GM18951 (cell line): ENCODE results near the gene FHL3.

Experiments used
- POLR2A ChIP-seq: IDR thresholded peaks from 4 replicates; pipeline ENCODE4 v1.6.1; 2011; ENCODE audit warnings: mild to moderate bottlenecking; ENCODE audit not compliant: insufficient read length, insufficient read depth; ENCODE audit errors: extremely low read depth
- in situ Hi-C: fragments of 300-500 bp; cut with MboI; formaldehyde crosslinking; loops from one replicate; pipeline ENCODE4 v1.12.0; 2022; ENCODE audit warnings: low sequenced_read_pairs, mixed read lengths, inconsistent platforms; ENCODE audit not compliant: unreplicated experiment

The FHL3 gene

DNA sequence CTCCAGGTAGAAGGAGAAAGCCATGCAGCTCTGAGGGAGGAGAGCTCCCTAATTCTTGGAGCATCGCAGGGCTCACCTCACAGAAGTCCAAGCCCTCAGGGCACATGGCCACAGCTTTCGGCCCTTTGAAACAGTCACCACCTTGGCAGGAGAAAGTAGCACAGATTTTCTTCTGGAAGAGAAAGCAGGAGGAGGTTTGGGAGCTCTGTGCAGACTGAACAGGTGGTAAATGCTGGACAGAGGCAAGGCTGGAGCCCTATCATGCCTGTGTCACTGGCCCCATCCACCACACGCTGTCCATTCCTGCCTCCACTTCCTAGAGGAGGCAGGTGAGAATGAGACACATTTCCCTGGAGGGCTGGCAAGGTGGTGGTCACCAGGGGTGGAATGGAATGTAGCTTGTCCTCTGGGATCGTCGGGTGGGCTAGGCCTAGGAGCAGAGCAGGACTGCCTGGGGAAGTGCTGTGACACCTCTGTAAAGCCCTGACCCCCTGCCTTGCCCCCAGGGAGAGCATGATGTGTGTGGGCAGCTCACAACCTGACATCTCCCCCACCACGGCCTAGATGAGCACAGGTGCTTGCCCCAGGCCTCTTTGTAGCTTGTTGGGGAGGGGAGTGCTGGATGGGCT lies 55.7 kb downstream of the FHL3 start:
- no peak for TF ChIP-seq POLR2A
- in situ Hi-C loops: no loop called here

DNA sequence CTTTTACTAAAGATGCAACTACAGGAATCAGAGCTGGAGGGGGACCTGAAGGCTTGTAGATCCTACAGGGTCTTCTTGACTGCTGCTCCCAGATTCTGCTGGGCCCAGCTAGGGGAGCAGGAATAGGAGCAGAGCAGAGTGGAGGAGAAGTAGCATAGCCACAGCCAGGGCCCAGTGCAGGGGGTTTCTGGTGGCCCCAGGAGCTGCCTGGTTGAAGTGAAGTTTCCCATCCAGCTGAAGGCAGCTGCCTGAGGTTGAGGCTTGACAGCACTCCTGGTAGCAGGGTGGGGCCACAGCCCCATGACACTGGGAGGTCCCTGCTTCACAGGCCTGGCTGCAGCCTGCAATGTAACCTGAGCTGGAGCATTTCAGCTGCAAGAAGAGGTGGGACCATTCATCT lies 56.5 kb downstream of the FHL3 start:
- in situ Hi-C loops: no loop called here
- no peak for TF ChIP-seq POLR2A

- TF ChIP-seq POLR2A: no peak
Observed at GRCh38 chr1:37948166-37948565, 57.1 kb downstream of the FHL3 start.

DNA sequence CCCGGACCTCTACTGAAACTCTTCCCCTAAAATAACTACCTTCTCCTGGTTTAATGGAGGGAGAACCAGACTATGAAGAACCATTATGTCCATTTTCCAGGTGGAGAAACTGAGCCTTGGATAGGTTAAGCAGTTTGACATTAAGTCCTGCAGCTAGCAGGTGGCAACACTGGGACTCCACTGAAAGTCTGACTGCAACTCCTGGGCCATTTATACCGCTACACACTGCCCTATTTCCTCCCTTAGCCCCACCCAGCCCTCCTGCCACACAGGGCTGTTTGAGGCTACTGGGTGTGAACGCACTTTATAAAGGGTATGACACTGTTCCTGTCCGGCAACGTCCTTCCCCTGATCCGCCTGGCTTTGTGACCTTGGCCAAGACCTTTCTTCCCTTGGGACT lies 58.0 kb downstream of the FHL3 start:
- no peak for TF ChIP-seq POLR2A

More at GRCh38 chr1:37948166-37948565, 57.1 kb downstream of the FHL3 start:
- in situ Hi-C loops: no loop called here

More for the DNA sequence above, 58.0 kb downstream of the FHL3 start:
- in situ Hi-C loops: no loop called here
